ENCODE results near the gene HYAL4. TPM values are rescaled to one million over a fixed set of nuclear protein-coding genes. Genes with fewer than 3 reads are reported as not detected.

HYAL4 gene, protein sequence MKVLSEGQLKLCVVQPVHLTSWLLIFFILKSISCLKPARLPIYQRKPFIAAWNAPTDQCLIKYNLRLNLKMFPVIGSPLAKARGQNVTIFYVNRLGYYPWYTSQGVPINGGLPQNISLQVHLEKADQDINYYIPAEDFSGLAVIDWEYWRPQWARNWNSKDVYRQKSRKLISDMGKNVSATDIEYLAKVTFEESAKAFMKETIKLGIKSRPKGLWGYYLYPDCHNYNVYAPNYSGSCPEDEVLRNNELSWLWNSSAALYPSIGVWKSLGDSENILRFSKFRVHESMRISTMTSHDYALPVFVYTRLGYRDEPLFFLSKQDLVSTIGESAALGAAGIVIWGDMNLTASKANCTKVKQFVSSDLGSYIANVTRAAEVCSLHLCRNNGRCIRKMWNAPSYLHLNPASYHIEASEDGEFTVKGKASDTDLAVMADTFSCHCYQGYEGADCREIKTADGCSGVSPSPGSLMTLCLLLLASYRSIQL
- total RNA-seq: not detected in 2 replicates

DNA sequence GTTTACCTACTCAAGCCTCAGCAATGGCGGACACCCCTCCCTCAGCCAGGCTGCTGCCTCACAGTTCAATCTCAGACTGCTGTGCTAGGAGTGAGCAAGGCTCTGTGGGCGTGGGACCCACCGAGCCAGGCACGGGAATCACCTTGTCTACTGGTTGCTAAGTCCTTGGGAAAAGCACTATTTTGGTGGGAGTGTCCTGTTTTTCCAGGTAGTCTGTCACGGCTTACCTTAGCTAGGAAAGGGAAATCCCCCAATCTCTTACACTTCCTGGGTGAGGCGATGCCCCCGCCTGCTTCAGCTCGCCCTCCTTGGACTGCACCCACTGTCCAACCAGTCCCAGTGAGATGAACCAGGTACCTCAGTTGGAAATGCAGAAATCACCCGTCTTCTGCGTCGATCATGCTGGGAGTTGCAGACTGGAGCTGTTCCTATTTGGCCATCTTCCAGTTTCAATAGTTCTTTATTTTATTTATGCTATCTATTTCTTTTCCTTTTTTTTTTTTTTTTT lies at the start of gene HYAL4:
TSS of gene HYAL4 (plus strand) at position 458 of the 508 bp plus-strand sequence. CDS start 23,105 bp downstream, outside the sequence.
- ChIA-PET POLR2A (no interaction called here), CTCF (no interaction called here)
- H3K27ac Mint-ChIP-seq: no peak within 1 kb of the TSS
- no peak for DNase-seq
- no peaks in the 10 kb centered on the region for H3K4me1 Mint-ChIP-seq
- no peak for ATAC-seq (ENCODE audit: low read depth)
- H3K36me3 Mint-ChIP-seq (ENCODE audit: low read depth): no peaks in the 10 kb centered on the region
- intact Hi-C loops (cut with micrococcal nuclease): no loop called here
- no peak within 1 kb of the TSS for H3K4me3 Mint-ChIP-seq
- H3K27me3 Mint-ChIP-seq: peaks cover 2% of the 10 kb centered on the region
- peaks cover 5% of the 10 kb centered on the region for H3K9me3 Mint-ChIP-seq
- TF ChIP-seq, protein P1, sequence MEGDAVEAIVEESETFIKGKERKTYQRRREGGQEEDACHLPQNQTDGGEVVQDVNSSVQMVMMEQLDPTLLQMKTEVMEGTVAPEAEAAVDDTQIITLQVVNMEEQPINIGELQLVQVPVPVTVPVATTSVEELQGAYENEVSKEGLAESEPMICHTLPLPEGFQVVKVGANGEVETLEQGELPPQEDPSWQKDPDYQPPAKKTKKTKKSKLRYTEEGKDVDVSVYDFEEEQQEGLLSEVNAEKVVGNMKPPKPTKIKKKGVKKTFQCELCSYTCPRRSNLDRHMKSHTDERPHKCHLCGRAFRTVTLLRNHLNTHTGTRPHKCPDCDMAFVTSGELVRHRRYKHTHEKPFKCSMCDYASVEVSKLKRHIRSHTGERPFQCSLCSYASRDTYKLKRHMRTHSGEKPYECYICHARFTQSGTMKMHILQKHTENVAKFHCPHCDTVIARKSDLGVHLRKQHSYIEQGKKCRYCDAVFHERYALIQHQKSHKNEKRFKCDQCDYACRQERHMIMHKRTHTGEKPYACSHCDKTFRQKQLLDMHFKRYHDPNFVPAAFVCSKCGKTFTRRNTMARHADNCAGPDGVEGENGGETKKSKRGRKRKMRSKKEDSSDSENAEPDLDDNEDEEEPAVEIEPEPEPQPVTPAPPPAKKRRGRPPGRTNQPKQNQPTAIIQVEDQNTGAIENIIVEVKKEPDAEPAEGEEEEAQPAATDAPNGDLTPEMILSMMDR (IDR thresholded peaks at IDR 0.05): no peak

DNA sequence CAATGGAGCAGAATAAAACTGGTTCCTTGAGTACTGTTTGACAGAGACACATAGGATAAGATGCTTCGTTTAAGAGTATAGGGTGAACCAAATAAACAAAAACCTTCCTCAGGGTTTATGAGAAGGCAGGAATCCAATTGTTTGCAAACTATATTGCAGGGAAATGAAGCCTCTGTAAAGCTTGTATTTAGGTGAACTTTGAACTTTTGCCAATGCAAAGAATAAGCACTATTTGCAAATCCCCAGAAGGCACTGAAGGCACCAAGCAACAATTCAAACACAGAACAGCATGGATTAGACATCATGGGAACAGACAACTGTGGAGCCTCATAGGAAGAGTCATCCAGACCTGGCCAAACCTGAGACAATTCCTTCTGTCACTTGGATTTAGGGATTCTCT lies 49.1 kb upstream of the HYAL4 start:
- ChIA-PET CTCF (no interaction called here), POLR2A (no interaction called here)
- TF ChIP-seq, protein P1 (IDR thresholded peaks at IDR 0.05): no peak
- Mint-ChIP-seq H3K36me3 (ENCODE audit: low read depth) (no peaks in the 10 kb centered on the region), H3K9me3 (no peaks in the 10 kb centered on the region), H3K4me3 (no peak overlapping the region), H3K27ac (no peak overlapping the region), H3K4me1 (no peaks in the 10 kb centered on the region), H3K27me3 (no peaks in the 10 kb centered on the region)
- no peak for DNase-seq
- ATAC-seq (ENCODE audit: low read depth): no peak
- intact Hi-C loops (cut with micrococcal nuclease): loop anchor here (5.0 kb wide), 1 partner anchor 1061 kb away; no protein-coding TSS in a partner anchor

DNA sequence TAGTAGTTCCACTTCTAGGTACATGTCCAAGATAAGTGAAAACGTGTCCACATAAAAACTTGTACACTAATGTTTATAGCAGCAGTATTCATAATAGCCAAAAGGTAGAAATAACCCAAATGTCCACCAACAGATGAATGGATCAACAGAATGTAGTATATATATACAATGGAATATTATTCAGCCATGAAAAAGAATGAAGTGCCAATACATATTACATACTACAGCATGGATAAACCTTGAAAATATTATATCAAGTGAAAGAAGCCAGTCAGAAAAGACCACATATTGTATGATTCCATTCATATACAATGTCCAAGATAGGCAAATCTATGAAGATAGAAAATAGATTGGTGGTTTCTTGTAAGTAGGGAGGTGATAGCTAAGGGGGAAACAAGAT lies 48.4 kb upstream of the HYAL4 start:
- POLR2A ChIA-PET: no interaction called here
- intact Hi-C loops (cut with micrococcal nuclease): loop anchor here (5.0 kb wide), 1 partner anchor 1061 kb away; no protein-coding TSS in a partner anchor

DNA sequence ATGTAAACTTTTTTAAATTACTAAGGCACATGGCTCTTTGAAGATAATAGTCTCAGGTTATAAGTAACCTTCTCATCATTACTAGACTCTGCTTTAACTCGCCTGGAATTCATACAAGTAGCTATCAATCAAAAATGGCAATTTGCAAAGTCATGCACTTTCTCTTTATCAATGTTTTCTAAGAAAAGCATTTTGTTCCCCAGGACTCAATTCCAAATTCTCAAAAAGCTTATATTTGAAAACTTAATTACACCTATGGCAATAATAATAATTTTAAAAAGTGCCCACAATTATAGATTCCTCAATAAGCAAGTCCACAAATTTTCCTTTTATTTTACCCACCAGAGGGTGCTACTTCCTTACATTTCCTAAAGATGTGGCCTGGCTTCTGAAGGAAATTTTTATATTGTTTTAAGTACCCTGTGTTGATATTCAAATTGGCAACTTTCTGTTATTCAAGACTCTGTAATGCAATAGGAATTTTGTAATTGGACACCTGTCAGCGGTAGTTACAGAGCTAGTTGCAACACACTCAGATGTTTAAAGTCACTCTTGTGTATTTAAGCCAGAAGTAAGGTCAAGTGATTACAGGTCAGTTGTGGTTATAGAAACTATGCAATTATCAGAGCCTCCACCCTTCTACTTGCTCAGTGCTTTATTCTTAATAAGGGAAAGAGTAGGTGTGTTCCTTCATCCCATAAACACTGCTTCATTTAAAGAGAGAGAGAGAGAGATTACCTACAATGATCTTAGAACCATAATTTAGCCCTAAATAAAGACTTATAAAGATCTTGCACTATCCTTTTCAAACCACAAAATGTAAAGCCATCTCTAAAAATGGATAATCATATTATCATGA lies 47.1 kb upstream of the HYAL4 start:
- Mint-ChIP-seq H3K36me3 (ENCODE audit: low read depth) (no peaks in the 10 kb centered on the region), H3K9me3 (no peaks in the 10 kb centered on the region), H3K4me3 (no peak overlapping the region), H3K27me3 (no peaks in the 10 kb centered on the region), H3K27ac (no peak overlapping the region), H3K4me1 (no peaks in the 10 kb centered on the region)
- DNase-seq (no peak), ATAC-seq (ENCODE audit: low read depth) (no peak)
- ChIA-PET CTCF (interaction anchor here (1.0 to 1.6 kb wide), 5 partner anchors 67 to 74 kb away, joined by 4 to 7 read pairs (median 5); no protein-coding TSS in a partner anchor), POLR2A (no interaction called here)
- intact Hi-C loops (cut with micrococcal nuclease): loop anchor here (1.0 to 5.0 kb wide), 2 partner anchors 67 to 1059 kb away; no protein-coding TSS in a partner anchor
- TF ChIP-seq, protein P1 (IDR thresholded peaks at IDR 0.05): no peak

More for the DNA sequence above, 48.4 kb upstream of the HYAL4 start:
- H3K9me3 Mint-ChIP-seq: no peaks in the 10 kb centered on the region
- CTCF ChIA-PET: interaction anchor here (1.2 kb wide), 1 partner anchor 75 kb away, joined by 5 read pairs; no protein-coding TSS in a partner anchor
- H3K27ac Mint-ChIP-seq: no peak overlapping the region
- H3K4me3 Mint-ChIP-seq: no peak overlapping the region
- H3K27me3 Mint-ChIP-seq: no peaks in the 10 kb centered on the region
- ATAC-seq (ENCODE audit: low read depth) (no peak), DNase-seq (no peak)
- TF ChIP-seq, protein P1 (IDR thresholded peaks at IDR 0.05): no peak
- no peaks in the 10 kb centered on the region for H3K4me1 Mint-ChIP-seq
- no peaks in the 10 kb centered on the region for H3K36me3 Mint-ChIP-seq (ENCODE audit: low read depth)

Data from activated B cell treated with CpG ODN at 0.5 μM for 24 hours (primary cell).